GM19023 (cell line): Measurements from ENCODE around the gene TMCO4.

Experiments
- ATAC-seq: cut with Tn5 transposase; IDR thresholded peaks from one replicate; pipeline ENCODE4 v1.9.1; 2021; ENCODE audit warnings: mild to moderate bottlenecking, moderate library complexity; ENCODE audit not compliant: unreplicated experiment

TMCO4 gene

DNA sequence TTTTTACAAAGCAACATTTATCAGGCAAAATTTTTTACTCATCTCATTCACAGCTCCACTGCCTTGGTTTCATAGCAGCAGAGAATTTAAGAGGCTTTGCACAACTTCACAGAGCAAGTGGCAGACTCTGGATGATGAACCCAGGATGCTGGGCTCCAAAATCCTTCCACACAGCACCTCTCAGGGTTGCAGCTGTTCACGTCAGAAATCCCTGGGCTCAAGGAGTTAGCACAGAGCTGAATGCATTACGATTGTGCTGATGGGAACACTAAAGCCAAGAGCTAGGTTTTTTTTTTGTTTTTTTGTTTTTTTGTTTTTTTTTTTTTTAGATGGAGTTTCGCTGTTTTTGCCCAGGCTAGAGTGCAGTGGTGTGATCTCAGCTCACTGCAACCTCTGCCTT lies 137.4 kb downstream of the TMCO4 start:
- no peak for ATAC-seq

- ATAC-seq = no peak
Observed at GRCh38 chr1:19661721-19662228, 137.9 kb downstream of the TMCO4 start.

GRCh38 chr1:19658186-19658585 lies 141.5 kb downstream of the TMCO4 start:
- ATAC-seq = no peak

DNA sequence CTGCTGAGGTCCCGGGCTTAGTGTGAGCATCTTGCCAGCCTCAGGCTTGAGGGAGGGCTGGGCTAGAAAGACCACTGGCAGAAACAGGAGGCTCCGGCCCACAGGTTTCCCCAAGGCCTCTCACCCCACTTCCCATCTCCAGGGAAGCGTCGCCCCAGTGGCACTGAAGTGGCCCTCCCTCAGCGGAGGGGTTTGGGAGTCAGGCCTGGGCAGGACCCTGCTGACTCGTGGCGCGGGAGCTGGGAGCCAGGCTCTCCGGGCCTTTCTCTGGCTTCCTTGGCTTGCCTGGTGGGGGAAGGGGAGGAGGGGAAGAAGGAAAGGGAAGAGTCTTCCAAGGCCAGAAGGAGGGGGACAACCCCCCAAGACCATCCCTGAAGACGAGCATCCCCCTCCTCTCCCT lies 142.2 kb downstream of the TMCO4 start:
- ATAC-seq = no peak

DNA sequence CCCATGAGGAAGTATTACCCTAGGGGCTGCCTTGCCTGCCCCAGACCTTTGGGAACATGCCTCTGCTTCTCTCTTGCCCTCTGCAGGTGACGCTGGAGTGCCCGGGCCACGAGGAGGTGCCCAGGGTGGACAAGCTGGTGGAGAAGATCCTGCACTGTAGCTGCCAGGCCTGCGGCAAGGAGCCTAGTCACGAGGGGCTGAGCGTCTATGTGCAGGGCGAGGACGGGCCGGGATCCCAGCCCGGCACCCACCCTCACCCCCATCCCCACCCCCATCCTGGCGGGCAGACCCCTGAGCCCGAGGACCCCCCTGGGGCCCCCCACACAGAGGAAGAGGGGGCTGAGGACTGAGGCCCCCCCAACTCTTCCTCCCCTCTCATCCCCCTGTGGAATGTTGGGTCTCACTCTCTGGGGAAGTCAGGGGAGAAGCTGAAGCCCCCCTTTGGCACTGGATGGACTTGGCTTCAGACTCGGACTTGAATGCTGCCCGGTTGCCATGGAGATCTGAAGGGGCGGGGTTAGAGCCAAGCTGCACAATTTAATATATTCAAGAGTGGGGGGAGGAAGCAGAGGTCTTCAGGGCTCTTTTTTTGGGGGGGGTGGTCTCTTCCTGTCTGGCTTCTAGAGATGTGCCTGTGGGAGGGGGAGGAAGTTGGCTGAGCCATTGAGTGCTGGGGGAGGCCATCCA lies 142.8 kb downstream of the TMCO4 start:
- no peak for ATAC-seq

DNA sequence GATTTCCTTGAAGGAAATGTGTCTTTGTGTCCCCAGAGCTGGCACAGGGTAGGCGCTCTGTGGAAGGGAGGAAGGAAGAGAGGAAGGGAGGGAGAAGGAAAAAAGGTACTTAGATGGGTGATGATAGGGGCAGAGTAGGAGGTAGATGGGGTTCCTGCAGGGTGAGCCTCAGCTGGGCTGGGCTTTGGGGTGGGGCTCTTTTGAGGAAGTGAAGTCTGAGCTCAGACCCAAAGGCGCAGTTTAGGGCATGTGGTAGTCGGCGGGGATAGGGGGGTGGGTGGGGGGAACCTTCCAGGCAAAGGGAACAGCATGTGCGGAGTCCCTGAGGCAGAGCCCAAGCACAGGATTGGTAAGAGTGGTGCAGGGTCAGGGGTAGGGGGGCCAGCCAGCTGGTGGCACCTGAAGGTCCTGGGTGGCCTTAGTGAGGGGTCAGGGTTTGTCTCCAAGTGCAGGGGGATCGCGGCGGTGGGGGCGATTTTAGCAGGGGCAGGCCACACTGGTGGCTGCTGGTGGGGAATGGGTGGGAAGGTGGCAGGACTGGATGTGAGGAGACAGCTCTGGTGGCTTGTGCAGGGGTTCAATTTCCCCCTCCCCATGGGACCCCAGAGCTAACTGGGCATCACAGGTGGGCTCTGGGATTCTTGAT lies 143.5 kb downstream of the TMCO4 start:
- no peak for ATAC-seq

- ATAC-seq = no peak
Observed at GRCh38 chr1:19655718-19656080, 144.0 kb downstream of the TMCO4 start.

- no peak for ATAC-seq
Observed at GRCh38 chr1:19654886-19655717, 144.6 kb downstream of the TMCO4 start.

GRCh38 chr1:19654386-19654785 lies 145.3 kb downstream of the TMCO4 start:
- ATAC-seq = no peak

DNA sequence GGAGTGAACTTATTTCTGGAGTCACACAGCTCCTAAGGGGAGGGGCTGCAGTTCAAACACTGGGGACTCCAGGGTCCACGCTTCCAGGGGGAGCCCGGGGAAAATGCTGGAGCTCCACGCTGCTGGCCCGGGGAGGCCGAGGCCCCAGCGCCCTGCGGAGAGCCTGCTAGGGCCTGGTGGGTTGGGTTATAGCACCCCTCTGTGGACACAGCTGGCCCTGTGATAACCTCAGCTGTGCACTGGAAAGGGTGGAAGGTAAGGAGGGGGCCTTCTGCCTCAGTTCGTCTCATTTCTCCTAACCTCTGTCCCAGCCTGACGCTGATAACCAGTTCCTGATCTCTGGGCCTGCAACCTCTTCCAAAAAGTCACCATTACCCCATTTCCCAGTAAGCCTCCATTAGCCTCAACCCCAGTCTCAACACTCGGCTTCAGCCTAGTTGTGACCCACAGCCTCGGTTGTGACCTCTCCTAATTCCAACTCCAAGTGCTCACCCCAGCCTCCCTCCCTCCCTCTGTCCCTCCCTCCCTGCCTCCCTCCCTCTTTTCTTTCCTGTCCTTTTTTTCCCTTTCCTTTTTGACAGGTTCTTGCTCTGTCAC lies 148.5 kb downstream of the TMCO4 start:
- ATAC-seq = no peak

DNA sequence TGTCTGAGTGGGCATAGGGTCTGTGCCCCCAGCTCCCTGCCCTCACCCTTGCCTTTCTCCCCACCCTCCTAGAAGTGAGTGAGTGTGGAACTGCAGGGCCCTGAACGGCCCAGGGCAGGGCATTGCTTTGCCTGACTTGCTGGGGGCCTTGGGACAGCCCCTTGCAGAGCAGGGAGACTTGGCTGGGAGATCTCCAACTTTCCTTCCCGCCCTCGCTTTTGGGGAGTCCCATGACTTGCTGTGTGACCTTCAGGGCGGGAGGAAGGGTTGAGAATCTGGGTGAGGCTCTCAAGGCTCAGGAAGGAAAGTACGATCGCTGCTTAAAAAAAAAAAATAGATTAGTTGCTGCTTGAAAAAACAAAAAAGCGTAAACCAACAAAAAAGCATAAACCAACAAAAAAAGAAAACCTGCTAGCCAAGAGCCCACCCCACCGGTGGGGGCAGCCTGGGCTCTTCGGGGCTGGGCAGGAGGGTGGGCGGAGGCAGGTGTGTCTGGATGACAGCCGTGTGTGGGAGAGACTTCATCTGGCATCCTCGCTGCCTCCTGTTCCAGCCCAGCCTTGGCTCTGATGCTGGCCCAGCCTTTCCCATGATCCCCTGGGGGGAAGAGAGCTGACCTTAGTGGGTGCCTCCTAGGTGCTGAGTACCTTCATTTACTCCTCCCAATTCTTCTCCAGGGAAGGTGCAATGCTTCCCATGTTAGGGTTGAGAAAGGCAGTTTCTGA lies 149.1 kb downstream of the TMCO4 start:
- ATAC-seq = no peak

GRCh38 chr1:19648689-19649088 lies 151.0 kb downstream of the TMCO4 start:
- no peak for ATAC-seq

DNA sequence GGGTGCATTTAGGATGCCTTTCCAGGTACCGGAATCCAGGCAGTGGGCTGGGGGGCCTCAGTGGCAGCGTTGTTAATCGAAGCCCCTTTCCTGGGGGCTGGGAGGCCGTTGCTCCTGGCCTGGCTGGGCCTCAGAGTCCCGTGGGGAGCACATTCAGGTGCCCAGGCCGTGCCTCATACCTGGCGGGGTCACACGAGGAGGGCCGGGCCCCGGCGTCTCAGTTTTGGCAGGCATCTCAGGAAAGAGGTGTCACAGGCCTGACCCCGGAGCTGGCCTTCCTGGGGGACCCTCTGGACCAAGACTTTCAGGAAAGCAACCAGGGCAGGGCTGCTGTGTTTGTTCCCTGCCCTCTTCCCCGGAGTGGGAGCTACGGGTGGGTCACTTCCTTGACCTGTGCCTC lies 151.5 kb downstream of the TMCO4 start:
- no peak for ATAC-seq

- no peak for ATAC-seq
Observed at GRCh38 chr1:19647643-19648042, 152.1 kb downstream of the TMCO4 start.

DNA sequence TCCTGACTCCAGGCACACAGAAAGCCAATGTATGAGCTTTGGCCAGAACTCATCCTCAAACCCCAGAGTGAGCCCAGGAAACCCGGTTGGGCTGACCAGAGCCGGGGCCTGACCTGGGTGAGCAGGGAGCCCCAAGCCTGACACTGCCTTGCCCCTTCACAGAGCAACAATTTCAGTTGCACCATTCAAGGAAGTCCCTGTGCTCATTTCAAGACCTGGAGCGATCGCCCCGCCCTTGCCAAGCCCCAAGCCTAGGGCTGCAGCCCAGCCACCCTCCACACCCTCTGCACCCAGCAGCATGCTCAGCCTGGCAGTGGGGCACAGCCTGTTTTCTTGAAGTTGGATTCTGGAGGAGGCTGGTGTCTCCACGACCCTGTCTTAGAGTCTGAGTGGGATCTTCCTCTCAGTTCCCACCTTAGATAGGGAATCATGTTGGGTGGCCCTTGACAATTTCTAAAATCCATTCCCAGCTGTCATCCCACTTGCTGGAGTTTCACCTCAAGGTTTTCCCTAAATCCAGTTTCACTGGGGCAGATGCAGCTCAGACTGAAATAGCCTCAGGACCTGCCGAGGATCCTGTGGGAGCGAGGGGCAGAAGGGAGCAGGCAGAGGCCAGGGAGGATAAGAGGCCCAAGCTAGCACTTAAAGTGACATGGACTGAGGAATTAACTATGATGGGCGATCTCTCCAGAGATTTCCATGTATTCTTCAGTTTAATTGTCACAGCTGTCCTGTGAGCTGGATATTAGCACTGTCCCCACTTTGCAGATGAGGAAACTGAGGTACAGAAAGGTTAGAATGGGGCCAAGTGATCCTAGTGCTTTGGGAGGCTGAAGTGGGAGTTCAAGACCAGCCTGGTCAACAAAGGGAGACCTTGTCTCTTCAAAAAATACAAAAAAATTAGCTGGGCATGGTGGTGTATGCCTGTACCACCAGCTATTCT lies 153.1 kb downstream of the TMCO4 start:
- ATAC-seq = no peak

- no peak for ATAC-seq
Observed at GRCh38 chr1:19645411-19646251, 154.1 kb downstream of the TMCO4 start.

GRCh38 chr1:19644681-19645410 lies 154.9 kb downstream of the TMCO4 start:
- no peak for ATAC-seq

- no peak for ATAC-seq
Observed at GRCh38 chr1:19644395-19644680, 155.4 kb downstream of the TMCO4 start.
